Rectal smooth muscle tissue (tissue), 1 donor: ENCODE measurements around the gene FBXW11.
"Not testable (repeated sequence)": the region's sequence is repeated elsewhere in the genome, so short reads cannot be mapped to it uniquely, and the experiment has no call there.

Experiments used
- H3K27ac ChIP-seq: one replicate; pipeline ENCODE4 v1.7.0; 2013; ENCODE audit warnings: low read depth, low read length, inconsistent platforms
- H3K27me3 ChIP-seq: one replicate; pipeline ENCODE4 v1.7.0; 2013; ENCODE audit warnings: low read length; ENCODE audit not compliant: control insufficient read depth, insufficient read depth
- H3K36me3 ChIP-seq: one replicate; pipeline ENCODE4 v1.7.0; 2013; ENCODE audit warnings: low read length; ENCODE audit not compliant: control insufficient read depth, insufficient read depth
- H3K4me1 ChIP-seq: one replicate; pipeline ENCODE4 v1.7.0; 2013; ENCODE audit warnings: low read length; ENCODE audit not compliant: control insufficient read depth, insufficient read depth
- H3K4me3 ChIP-seq: one replicate; pipeline ENCODE4 v1.7.0; 2013; ENCODE audit warnings: low read length
- H3K9ac ChIP-seq: one replicate; pipeline ENCODE4 v1.7.0; 2013; ENCODE audit warnings: low read length

Gene FBXW11

GRCh38 chr5:171956314-171956713, 50.1 kb downstream of the FBXW11 start:
- H3K4me1 ChIP-seq: peaks cover 20% of the 10 kb centered on the region

DNA sequence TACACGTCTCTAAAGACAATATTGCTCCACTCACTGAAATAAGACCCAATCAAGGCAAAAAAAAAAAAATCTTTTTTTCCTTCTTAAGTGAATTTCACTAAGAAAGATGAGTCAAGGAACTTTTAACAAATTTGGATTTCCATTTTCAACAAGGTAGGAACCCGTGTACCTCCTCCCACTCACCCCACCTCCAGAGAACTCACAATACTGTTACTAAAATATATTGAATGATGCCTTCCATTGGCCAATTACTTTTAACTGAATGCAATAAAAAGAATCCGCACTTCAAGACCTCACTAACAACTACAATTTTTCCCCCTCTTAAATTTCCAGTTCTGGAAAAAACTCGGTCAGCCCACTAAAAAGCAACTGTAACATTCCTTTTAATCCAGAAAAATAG, 50.7 kb downstream of the FBXW11 start:
- Histone ChIP-seq H3K36me3 (no peaks in the 10 kb centered on the region), H3K9ac (no peak overlapping the region), H3K4me1 (peaks cover 17% of the 10 kb centered on the region), H3K27me3 (no peaks in the 10 kb centered on the region), H3K4me3 (no peak overlapping the region), H3K27ac (no peak overlapping the region)

More at GRCh38 chr5:171956314-171956713, 50.1 kb downstream of the FBXW11 start:
- Histone ChIP-seq H3K36me3 (no peaks in the 10 kb centered on the region), H3K4me3 (no peak overlapping the region), H3K27ac (peak overlapping the region; percentile 10), H3K27me3 (no peaks in the 10 kb centered on the region), H3K9ac (no peak overlapping the region)

DNA sequence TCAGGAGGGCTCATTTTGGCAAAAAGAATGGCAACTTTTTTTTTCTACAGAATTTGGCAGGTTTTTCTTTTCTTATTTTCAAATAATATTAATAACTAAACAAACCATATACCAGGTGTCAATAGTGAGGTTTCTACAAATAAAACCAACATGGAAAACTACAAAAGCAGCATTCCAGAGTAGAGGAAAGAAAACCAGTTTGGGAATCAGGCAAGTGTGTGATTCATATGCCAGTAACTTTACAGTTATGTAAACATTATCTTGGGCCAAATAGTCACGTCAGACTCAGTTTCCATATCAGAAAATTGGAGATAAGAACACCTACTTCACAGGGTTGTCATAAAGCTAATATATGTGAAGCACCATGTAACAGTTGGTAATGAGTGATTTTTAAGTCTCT, 51.7 kb downstream of the FBXW11 start:
- H3K4me1 ChIP-seq: peaks cover 17% of the 10 kb centered on the region
- no peaks in the 10 kb centered on the region for H3K36me3 ChIP-seq
- H3K9ac ChIP-seq: no peak overlapping the region
- no peak overlapping the region for H3K27ac ChIP-seq
- no peak overlapping the region for H3K4me3 ChIP-seq
- no peaks in the 10 kb centered on the region for H3K27me3 ChIP-seq

DNA sequence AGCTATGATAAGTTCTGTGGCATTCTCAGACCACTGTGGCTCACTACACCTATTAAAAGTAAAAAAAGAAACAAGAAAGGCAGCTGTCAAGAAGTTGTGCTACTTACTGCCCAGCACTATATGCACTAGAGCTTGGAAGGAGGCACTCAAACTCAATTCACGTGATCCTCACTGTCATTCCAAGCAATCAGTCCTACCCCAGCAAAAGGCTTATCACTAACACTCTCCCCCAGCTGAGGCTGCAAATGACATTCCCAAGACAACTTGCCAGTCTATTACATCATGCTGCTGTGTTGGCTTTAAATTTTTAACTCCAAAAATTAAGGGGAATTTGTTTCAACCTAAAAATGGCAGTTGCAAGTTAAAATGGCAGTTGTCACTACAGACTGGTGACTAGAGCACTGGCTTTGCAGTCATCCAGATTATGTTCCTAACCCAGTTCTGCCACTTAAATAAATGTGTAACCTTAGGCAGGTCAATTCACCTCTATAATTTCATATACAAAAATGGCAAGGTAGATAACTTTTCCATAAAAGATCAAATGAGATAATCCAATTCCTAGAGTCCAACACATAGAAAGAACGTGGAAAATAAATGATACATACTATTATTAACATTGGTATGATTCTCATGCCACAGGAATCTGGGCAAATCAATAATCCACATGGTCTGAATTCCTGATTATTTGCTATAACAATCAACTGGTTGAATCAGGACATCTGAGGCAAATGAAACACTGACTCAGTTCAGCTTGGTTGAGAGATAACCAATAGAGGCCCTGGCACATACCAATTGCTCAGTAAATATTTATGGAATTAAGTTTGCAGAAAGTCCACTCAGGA, 52.4 kb downstream of the FBXW11 start:
- H3K4me3 ChIP-seq: no peak overlapping the region
- H3K27me3 ChIP-seq: no peaks in the 10 kb centered on the region
- peaks cover 17% of the 10 kb centered on the region for H3K4me1 ChIP-seq
- H3K9ac ChIP-seq: no peak overlapping the region
- H3K27ac ChIP-seq: no peak overlapping the region
- H3K36me3 ChIP-seq: no peaks in the 10 kb centered on the region

- H3K27ac ChIP-seq: no peak overlapping the region
Measured at GRCh38 chr5:171952021-171952420, 54.4 kb downstream of the FBXW11 start.

GRCh38 chr5:171951218-171951617, 55.2 kb downstream of the FBXW11 start:
- Histone ChIP-seq H3K27me3 (no peaks in the 10 kb centered on the region), H3K4me1 (peaks cover 8% of the 10 kb centered on the region), H3K4me3 (no peak overlapping the region), H3K36me3 (no peaks in the 10 kb centered on the region), H3K9ac (no peak overlapping the region), H3K27ac (no peak overlapping the region)

More at GRCh38 chr5:171952021-171952420, 54.4 kb downstream of the FBXW11 start:
- no peak overlapping the region for H3K9ac ChIP-seq
- H3K4me3 ChIP-seq: no peak overlapping the region
- H3K4me1 ChIP-seq: peaks cover 12% of the 10 kb centered on the region
- no peaks in the 10 kb centered on the region for H3K36me3 ChIP-seq
- H3K27me3 ChIP-seq: no peaks in the 10 kb centered on the region

DNA sequence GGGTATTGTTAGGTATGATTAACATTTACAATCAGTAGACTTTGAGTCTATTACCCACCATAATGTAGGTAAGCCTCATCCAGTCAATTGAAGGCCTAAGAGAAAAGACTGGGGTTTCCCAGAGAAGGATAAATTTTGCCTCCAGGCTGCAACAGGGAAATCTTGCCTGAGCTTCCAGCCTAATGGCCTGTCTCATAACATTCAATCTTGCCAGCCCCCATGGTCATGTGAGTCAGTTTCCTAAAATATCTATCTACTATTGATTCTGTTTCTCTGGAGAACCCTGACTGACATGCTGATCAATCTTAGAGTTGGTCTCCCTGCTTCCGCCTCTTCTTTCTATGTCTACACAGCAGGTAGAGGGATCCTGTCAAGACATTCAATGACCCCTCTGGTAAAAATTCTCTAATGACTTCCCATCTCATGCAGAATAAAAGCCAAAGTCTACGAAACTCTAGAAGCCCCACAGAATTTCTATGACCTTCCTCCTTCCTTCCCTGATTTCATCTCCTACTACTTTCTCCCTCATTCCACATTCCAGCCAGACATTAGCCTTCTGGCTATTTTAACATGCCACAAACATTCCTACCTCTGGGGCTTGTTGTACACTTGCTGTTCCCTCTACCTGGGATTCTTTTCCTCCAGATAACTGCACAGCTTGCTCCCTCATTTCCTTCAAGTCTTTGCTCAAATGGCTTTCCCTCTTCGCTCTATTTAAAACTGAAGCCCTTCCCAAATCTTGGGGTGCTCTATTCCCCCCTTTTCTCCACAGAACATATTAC, 60.2 kb downstream of the FBXW11 start:
- Histone ChIP-seq H3K27me3 (no peaks in the 10 kb centered on the region), H3K4me1 (no peaks in the 10 kb centered on the region), H3K36me3 (no peaks in the 10 kb centered on the region), H3K4me3 (no peak overlapping the region), H3K9ac (no peak overlapping the region), H3K27ac (no peak overlapping the region)

DNA sequence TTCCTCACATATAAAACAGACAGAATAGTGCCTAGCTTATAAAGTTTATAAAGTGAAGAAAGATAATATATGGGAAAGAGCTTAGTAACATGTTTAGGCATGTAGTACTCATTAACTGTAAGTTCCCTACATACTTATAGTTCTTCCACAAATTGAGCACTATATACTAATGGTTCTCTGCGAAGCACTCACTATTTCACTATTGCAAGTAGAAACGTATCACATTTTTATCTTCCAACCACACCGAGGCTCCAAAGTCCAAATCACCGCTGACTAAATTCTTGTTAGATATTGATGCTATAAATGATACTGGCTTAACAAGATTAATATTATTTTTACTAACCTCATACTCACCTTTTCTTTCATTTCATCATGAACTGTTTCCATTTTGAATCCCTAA, 61.0 kb downstream of the FBXW11 start:
- Histone ChIP-seq H3K36me3 (no peaks in the 10 kb centered on the region), H3K27me3 (no peaks in the 10 kb centered on the region), H3K4me3 (no peak overlapping the region), H3K4me1 (no peaks in the 10 kb centered on the region), H3K9ac (no peak overlapping the region), H3K27ac (no peak overlapping the region)

- no peaks in the 10 kb centered on the region for H3K4me1 ChIP-seq
Measured at GRCh38 chr5:171945066-171945465, 61.4 kb downstream of the FBXW11 start.

GRCh38 chr5:171942112-171942516, 64.3 kb downstream of the FBXW11 start:
- H3K27me3 ChIP-seq, H3K9ac ChIP-seq, H3K4me3 ChIP-seq, H3K36me3 ChIP-seq, H3K4me1 ChIP-seq, H3K27ac ChIP-seq: not testable (repeated sequence)

More at GRCh38 chr5:171945066-171945465, 61.4 kb downstream of the FBXW11 start:
- H3K36me3 ChIP-seq: no peaks in the 10 kb centered on the region
- H3K27ac ChIP-seq: no peak overlapping the region
- no peak overlapping the region for H3K9ac ChIP-seq
- no peaks in the 10 kb centered on the region for H3K27me3 ChIP-seq
- H3K4me3 ChIP-seq: no peak overlapping the region

DNA sequence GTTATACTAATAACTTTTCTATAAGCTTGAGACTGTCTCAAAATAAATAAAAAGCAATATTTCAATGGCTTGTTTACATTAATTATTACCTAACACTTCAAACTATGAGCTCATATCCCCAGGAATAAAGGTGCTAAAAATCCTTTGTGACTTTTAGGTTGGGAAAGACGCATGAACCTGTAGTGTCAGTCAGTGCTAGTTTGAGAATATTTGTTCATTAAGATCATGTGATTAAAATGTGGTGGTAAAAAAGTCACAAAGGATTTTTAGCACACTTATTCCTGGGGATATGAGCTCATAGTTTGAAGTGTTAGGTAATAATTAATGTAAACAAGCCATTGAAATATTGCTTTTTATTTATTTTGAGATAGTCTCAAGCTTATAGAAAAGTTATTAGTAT, 64.8 kb downstream of the FBXW11 start:
- H3K27me3 ChIP-seq, H3K36me3 ChIP-seq, H3K4me1 ChIP-seq, H3K4me3 ChIP-seq, H3K9ac ChIP-seq, H3K27ac ChIP-seq: not testable (repeated sequence)

GRCh38 chr5:171941275-171941674, 65.2 kb downstream of the FBXW11 start:
- H3K4me1 ChIP-seq, H3K27me3 ChIP-seq, H3K27ac ChIP-seq, H3K9ac ChIP-seq, H3K4me3 ChIP-seq, H3K36me3 ChIP-seq: not testable (repeated sequence)
